ENCODE data around the gene TSACC. TPM values are rescaled to one million over a fixed set of nuclear protein-coding genes. Genes with fewer than 3 reads are reported as not detected.

TSACC gene
- total and polyA plus RNA-seq, 10 of the 15 experiments (the other 5 are each of a cell fraction or from before 2014, with no cell fraction given), result 0.25 to 2.8 (median 0.92) TPM; not detected in 4

GRCh38 chr1:156310962-156311361 lies 27.4 kb upstream of the TSACC start:
- whole genome bisulfite sequencing (ENCODE audit: insufficient coverage, insufficient replicate concordance, low lambda C conversion rate, missing lambda C conversion rate), result 93% methylated on average over 6 of the region's 6 CpGs
- intact Hi-C loops (cut with micrococcal nuclease; ENCODE audit: unreplicated experiment) (no loop called here), in situ Hi-C loops (cut with MboI) (no loop called here)
- SMC1A ChIA-PET (ENCODE audit: uncharacterized antibody, unreplicated experiment), result no interaction called here
- RAD21 ChIA-PET (ENCODE audit: unreplicated experiment), result no interaction called here
- no peaks in the 10 kb centered on the region for H3K9me3 ChIP-seq (replicated peaks; ENCODE audit: control insufficient read depth, insufficient read depth, low read length)
- FAIRE-seq (no peak), ATAC-seq (no peak), DNase-seq (ENCODE audit: low read depth, low spot score) (no peak)
- no peak overlapping the region for H3K4me3 ChIP-seq
- H3K36me3 ChIP-seq (ENCODE audit: control insufficient read depth in 2 of 2, insufficient read depth in 2 of 2, low read length in 1 of 2), result peaks cover 18 to 36% of the 10 kb centered on the region in 2 experiments
- H3K79me2 ChIP-seq (ENCODE audit: control insufficient read depth, insufficient read depth, low read length), result no peaks in the 10 kb centered on the region
- BruUV-seq (replicated peaks), result no TSS peak
- CTCF ChIA-PET, result interaction anchor here (2.2 kb wide), 1 partner anchor 8 kb away, joined by 6 read pairs; no protein-coding TSS in a partner anchor
- H4K20me1 ChIP-seq (ENCODE audit: control insufficient read depth, insufficient read depth), result no peaks in the 10 kb centered on the region
- H3K27me3 ChIP-seq (replicated peaks in 1 of 2; ENCODE audit: control insufficient read depth in 2 of 2, insufficient read depth in 2 of 2, low read length in 1 of 2), result no peaks in the 10 kb centered on the region
- no peak overlapping the region for H2AFZ ChIP-seq (ENCODE audit: control insufficient read depth, low read depth, low read length)
- no peak for TF ChIP-seq HDAC6 (IDR thresholded peaks at IDR 0.05; ENCODE audit: unreplicated experiment)
- TF ChIP-seq IKZF2 (IDR thresholded peaks at IDR 0.05), result no peak
- TF ChIP-seq FOXM1 (IDR thresholded peaks at IDR 0.05; ENCODE audit: low read depth, low read length), result no peak
- TF ChIP-seq TCF12 (IDR thresholded peaks at IDR 0.05; ENCODE audit: low read depth, low read length), result no peak
- TF ChIP-seq SREBF1 (IDR thresholded peaks at IDR 0.05; ENCODE audit: low read length), result no peak
- TF ChIP-seq SUZ12 (IDR thresholded peaks at IDR 0.05; ENCODE audit: unreplicated experiment), result no peak
- TF ChIP-seq ZBTB4 (CRISPR knock-in tag; IDR thresholded peaks at IDR 0.05), result no peak
- no peak for TF ChIP-seq SREBF2 (IDR thresholded peaks at IDR 0.05; ENCODE audit: low read length)
- no peak for TF ChIP-seq ZNF274 (IDR thresholded peaks at IDR 0.05; ENCODE audit: insufficient read depth, insufficient read length)
- POLR2A ChIA-PET, result no interaction called here
- no peak overlapping the region for H3K9ac ChIP-seq (ENCODE audit: control insufficient read depth, insufficient read depth, low read length)
- H3K4me2 ChIP-seq (ENCODE audit: control insufficient read depth, insufficient read depth), result no peak overlapping the region
- H3K27ac ChIP-seq (ENCODE audit: control insufficient read depth, insufficient read depth), result no peak overlapping the region
- H3K4me1 ChIP-seq (ENCODE audit: control insufficient read depth, insufficient read depth, low read length), result no peaks in the 10 kb centered on the region

Measured in GM12878 (cell line).